Stimulated activated CD4-positive, alpha-beta T cell treated with anti-CD3 and anti-CD28 coated beads, Interleukin-4, amount 100 ng/mL, for 24 hours (primary cell): ENCODE data around the gene E2F2.
"Not testable (repeated sequence)": the region's sequence is repeated elsewhere in the genome, so short reads cannot be mapped to it uniquely, and the experiment has no call there.

Source experiments
- DNase-seq: peaks from one replicate; pipeline ENCODE4 v3.0.0-alpha.2; 2020

The E2F2 gene

GRCh38 chr1:23522244-23522982 lies 8.6 kb downstream of the E2F2 start:
- DNase-seq, result no peak

DNA sequence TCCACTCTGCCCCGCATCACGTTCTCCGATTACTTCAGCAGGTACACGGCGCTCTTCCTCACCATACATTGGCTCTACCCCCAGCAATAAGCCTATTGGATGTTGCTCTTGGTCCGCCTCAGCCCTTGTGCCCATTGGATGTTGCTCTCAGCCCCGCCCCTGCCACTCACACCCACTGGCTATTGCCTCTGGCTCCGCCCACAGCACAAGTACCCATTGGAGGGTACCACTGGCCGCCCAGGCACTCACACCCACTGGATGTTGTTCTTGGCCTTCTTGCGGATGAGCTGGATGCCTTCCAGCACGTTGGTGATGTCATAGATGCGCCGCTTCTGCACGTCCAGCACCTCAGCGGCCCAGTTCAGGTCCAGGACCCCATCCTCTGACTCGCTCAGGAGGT lies 9.4 kb downstream of the E2F2 start:
- no peak for DNase-seq

- DNase-seq, result no peak
These were observed 13.5 kb downstream of the E2F2 start for GRCh38 chr1:23517581-23517980.

DNA sequence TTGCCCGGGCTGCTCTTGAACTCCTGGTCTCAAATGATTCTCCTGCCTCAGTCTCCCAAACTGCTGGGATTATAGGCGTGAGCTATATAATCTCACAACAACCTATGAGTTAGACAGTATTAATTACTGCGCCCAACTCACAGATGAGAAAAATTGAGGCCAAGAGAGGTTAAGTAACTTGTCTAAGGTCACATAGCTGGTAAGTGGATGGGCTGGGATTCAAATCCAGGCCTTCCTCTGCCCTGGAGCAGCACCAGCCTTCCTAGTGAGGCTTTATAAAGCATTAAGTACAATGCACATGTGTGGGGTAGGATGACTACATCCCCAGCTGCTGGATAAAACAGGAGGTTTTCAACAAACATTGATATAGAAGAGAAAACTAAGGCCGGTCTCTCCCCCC lies 15.1 kb downstream of the E2F2 start:
- no peak for DNase-seq

- no peak for DNase-seq
These were observed 16.8 kb downstream of the E2F2 start for GRCh38 chr1:23514111-23514679.

DNA sequence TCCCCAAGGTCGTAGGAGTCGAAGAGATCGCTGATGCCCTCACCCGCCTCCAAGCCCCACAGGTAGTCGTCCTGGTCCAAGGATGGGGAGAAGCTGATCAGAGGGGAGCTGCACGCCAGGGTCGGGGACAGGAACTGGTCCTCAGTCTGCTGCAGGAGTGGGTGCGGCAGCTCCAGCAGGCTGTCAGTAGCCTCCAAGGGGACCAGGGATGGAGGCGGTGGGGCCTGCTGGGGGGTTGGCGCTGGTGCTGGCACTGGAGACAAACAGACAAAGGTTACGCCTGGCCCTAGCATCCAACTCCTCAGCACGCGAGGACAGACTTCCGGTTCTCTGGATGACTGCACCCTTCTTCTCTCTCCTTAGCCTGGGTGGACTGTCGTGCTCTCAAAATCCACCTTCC lies 21.1 kb downstream of the E2F2 start:
- no peak for DNase-seq

DNA sequence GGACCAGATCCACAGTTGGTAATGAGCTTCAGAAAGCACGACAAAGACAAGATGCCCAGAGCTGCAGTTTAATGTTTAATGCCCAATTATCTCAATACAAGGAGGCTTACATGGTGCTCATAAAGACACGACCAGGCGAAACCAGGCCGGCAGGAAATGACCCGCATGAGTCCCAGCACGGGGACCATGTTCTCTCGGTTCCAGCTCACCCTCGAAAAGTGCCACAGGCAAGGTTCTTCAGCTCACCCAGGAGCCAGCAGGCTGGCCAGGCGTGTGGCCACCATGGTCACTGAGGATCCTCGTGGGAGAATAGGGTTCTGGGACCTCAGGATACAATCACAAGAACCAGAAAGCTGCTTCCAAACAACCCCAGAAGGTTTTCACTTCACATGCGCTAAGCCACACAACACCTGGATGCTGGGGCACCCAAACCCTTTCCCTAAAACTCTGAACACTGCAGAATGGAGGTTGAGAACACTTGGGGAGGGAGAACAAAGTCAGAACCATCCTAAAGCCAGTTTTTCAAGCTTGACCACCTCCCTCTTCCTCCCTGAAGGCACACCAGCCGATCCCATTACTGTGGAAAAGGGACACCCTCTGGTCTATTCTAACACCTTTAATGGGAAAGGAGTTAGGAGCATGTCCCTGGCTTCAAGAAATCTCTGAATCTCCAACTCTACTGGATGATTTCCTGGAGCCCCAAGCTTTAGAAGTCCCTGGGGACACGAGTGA lies 24.5 kb downstream of the E2F2 start:
- no peak for DNase-seq

DNA sequence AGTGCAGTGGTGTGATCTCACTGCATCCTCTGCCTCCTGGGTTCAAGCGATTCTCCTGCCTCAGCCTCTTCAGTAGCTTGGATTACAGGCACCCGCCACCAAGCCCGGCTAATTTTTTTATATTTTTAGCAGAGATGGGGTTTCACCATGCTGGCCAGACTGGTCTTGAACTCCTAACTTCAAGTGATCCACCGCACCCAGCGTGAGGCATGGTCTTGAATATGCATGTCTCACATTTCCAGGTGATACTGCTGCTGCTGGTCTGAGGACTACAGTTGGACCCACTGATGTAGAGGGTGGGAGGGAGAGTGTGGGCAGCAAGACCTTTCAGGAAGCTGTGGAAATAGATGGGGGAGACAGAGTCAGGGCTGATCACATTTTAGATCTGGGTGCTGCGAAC lies 25.2 kb downstream of the E2F2 start:
- DNase-seq, result no peak

GRCh38 chr1:23504156-23504555 lies 26.9 kb downstream of the E2F2 start:
- not testable (repeated sequence) for DNase-seq

- no peak for DNase-seq
These were observed 28.1 kb downstream of the E2F2 start for GRCh38 chr1:23502951-23503350.

DNA sequence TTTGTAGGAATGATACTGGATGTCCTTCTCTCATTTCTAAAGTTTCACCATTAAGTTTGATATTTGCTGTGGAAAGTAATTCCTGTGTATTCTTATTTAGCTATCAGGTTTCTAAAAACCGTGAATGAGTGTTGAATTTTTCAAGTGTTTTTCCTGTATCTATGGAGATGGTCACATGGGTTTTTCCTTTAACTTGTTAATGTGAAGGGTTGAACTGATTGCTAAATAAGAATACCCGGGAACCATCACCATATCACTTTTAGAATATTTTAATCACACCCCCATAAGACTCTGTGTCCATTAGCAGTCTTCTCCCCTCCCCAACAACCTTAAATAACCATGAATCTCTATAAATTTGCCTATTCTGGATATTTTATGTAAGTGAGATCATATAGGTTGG lies 30.6 kb downstream of the E2F2 start:
- DNase-seq, result no peak

DNA sequence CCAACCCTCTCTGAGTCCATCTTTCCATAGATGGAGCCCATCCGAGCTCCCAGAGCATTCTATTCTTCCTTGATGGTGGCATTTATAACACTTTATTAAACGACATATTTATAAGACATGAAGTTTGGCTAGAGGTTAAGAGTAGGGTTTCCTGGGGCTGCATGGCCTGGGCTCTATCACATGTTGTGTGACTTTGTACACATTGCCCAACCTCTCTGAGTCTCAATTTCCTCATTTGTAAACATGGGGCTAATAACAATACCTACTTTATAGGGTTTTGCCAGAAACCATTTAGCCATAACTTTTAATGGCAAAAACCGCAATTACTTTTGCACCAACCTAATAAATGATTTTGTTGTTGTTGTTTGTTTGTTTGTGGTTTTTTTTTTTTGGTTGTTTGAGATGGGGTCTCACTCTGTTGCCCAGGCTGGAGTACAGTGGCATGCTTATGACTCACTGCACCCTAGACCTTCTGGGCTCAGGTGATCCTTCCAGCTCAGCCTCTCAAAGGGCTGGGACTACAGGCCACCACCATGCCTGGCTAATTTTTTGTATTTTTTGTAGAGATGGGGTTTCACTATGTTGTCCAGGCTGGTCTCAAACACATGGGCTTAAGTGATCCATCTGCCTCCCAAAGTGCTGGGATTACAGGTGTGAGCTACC lies 33.1 kb downstream of the E2F2 start:
- DNase-seq, result no peak

GRCh38 chr1:23496490-23497181 lies 34.4 kb downstream of the E2F2 start:
- DNase-seq, result no peak

DNA sequence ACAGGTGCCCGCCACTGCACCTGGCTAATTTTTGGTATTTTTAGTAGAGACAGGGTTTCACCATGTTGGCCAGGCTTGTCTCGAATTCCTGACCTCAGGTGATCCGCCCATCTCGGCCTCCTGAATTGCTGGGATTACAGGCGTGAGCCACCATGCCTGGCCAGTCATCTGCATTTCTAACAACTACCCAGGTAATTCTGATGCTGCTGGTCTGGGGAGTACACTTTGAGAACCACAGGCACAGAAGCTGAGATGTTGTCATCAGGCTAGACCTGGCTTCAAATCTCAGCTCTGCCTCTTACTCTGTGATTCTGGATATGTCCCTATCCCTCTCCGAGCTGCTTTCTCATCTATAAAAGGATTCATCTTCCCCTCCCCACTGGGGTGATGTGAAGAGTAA lies 36.2 kb downstream of the E2F2 start:
- not testable (repeated sequence) for DNase-seq

DNA sequence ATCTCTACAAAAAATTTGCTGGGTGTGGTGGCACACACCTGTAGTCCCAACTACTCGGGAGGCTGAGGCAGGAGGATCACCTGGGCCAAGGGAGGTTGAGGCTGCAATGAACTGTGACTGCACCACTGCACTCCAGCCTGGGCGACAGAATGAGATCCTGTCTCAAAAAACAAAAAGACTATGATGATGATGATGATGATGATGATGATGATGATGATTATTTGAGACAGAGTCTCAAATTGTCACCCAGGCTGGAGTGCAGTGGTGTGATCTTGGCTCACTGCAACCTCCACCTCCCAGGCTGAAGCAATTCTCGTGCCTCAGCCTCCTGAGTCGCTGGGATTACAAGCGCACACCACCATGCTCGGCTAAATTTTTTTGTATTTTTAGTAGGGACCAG lies 38.3 kb downstream of the E2F2 start:
- DNase-seq, result not testable (repeated sequence)

- no peak for DNase-seq
These were observed 38.8 kb downstream of the E2F2 start for GRCh38 chr1:23492132-23492720.

DNA sequence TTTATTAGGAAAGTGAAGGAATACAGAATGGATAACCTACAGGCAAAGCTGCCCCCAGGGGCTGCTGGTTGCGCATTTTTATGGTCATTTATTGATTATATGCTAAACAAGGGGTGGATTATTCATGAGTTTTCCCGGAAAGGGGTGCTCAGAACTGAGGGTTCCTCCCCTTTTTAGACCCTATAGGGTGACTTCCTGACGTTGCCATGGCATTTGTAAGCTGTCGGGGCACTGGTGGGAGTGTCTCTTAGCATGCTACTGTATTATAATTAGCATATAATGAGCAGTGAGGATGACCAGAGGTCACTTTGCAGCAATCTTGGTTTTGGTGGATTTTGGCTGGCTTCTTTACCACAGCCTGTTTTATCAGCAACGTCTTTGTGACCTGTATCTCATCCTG lies 41.2 kb downstream of the E2F2 start:
- DNase-seq, result no peak

DNA sequence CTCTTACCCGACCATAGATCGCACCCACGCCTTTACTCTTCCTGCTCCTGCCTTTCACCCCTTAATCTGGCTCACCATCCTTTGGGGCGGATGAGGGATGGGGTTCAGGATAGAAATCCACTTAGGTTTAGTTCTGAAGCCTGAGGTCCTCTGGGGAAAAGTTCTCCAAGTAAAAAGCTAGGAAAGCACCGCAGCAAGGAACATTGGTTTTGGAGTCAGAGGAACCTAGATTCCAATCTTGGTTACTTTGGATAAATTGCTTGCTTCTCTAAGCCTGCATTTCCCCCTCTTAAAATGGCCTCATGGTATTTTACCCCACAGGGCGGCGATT lies 46.1 kb downstream of the E2F2 start:
- no peak for DNase-seq

- peak; percentile 91 for DNase-seq
These were observed 46.6 kb downstream of the E2F2 start for GRCh38 chr1:23484253-23485001.

DNA sequence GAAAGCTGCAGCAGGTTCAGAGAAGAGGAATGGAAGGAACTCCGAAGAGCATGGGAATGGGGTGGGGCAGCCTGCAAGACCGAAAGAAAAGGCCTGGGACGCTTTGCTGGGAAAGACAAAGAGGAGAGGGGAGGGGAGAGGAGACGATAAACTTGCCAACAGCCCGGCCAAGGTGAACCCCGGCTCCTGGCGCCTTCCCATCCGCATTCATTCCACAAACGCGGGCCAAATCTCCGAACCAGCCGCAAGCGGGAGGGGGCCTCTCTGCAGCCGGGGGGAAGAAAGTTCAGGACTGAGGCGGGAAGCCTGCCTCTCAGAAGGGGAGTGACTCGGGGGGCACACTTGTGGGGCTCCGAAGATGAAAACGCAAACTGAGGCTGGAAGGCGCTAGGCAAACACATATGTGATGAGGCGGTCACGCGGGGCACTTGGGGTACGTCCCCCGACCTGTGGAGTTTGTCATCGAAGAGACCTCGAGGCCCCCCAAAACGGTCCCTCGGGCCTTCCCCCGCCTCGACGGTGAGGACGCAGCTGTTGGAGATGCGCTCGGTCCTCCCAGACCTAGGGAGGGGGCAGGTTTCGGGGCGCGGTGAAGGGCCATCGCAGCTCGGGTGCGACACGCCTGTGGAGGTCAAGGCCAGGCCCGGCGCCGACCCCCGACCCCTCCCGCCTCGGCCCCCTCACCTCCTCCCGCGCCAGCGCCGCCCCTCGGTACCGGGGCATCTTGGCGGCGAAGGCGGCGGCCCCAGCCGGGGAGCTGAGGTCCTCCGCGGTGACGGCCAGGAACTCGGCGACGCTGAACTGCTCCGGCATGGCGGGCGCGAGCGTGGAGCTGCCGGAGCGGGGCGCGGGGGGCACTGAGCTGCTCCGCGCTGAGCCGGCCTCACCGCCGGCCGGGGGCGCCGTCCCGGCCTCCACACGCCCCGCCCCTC lies 47.4 kb downstream of the E2F2 start, which contains the start of gene ASAP3:
Gene ASAP3 (minus strand): TSS at position 859 of the 932 bp plus-strand sequence. CDS start 46 bp downstream, at position 813.
- DNase-seq, result peak; percentile 7

DNA sequence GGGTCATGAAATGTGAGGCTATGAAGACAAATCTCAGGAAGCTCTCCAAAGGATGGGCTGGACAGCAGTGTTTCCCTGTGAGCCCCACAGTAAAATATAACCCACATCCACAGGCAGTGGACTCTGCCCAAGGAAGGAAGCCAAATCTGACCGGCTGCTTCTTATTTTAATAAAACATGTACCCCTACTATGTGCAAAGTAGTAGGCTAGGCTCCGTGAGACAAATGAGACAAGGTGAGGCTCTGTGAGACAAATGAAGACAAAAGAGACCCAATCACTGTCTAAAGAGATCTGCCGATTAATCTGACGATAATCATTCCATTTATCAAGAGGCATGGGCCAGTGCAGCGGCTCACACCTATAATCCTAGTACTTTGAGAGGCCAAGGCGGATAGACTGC lies 49.1 kb downstream of the E2F2 start:
- DNase-seq, result no peak
